NK-92 treated with Interleukin-12 subunit alpha and Interleukin-12 subunit beta, amount 100 ng/mL, for 24 hours (cell line): ENCODE data around the gene MARCHF3.
"Not testable (repeated sequence)": the region's sequence is repeated elsewhere in the genome, so short reads cannot be mapped to it uniquely, and the experiment has no call there.

Experiments used
- DNase-seq: peaks from one replicate; lab custom pipeline; 2025; lab: John Stamatoyannopoulos, UW

The MARCHF3 gene

GRCh38 chr5:126953640-126954039, 76.7 kb downstream of the MARCHF3 start:
- DNase-seq = no peak

- no peak for DNase-seq
Observed at GRCh38 chr5:126949475-126949874, 80.9 kb downstream of the MARCHF3 start.

GRCh38 chr5:126948453-126948852, 81.9 kb downstream of the MARCHF3 start:
- DNase-seq = no peak

GRCh38 chr5:126948011-126948355, 82.4 kb downstream of the MARCHF3 start:
- DNase-seq = no peak

GRCh38 chr5:126947146-126948010, 83.0 kb downstream of the MARCHF3 start:
- DNase-seq = no peak

- not testable (repeated sequence) for DNase-seq
Observed at GRCh38 chr5:126942908-126943307, 87.5 kb downstream of the MARCHF3 start.

- DNase-seq = no peak
Observed at GRCh38 chr5:126941403-126941802, 89.0 kb downstream of the MARCHF3 start.

GRCh38 chr5:126939887-126940286, 90.5 kb downstream of the MARCHF3 start:
- no peak for DNase-seq

GRCh38 chr5:126938466-126938865, 91.9 kb downstream of the MARCHF3 start:
- no peak for DNase-seq

GRCh38 chr5:126937771-126938170, 92.6 kb downstream of the MARCHF3 start:
- no peak for DNase-seq

- no peak for DNase-seq
Observed at GRCh38 chr5:126936775-126937418, 93.5 kb downstream of the MARCHF3 start.

- DNase-seq = no peak
Observed at GRCh38 chr5:126931963-126932660, 98.2 kb downstream of the MARCHF3 start.

GRCh38 chr5:126928041-126928440, 102.3 kb downstream of the MARCHF3 start:
- no peak for DNase-seq

- DNase-seq = no peak
Observed at GRCh38 chr5:126927429-126927828, 102.9 kb downstream of the MARCHF3 start.

- DNase-seq = no peak
Observed at GRCh38 chr5:126926187-126926586, 104.2 kb downstream of the MARCHF3 start.

GRCh38 chr5:126925482-126925881, 104.9 kb downstream of the MARCHF3 start:
- DNase-seq = no peak

GRCh38 chr5:126924331-126925033, 105.9 kb downstream of the MARCHF3 start:
- DNase-seq = no peak

- no peak for DNase-seq
Observed at GRCh38 chr5:126921241-126922091, 108.9 kb downstream of the MARCHF3 start.

GRCh38 chr5:126920291-126920690, 110.1 kb downstream of the MARCHF3 start:
- DNase-seq = no peak

- no peak for DNase-seq
Observed at GRCh38 chr5:126919566-126919965, 110.8 kb downstream of the MARCHF3 start.

GRCh38 chr5:126918615-126918957, 111.8 kb downstream of the MARCHF3 start:
- no peak for DNase-seq
